ENCODE results near the gene RHBDD3.

GRCh38 chr22:29307596-29308147, 39.9 kb upstream of the RHBDD3 start:
- TF ChIP-seq GATA2 (IDR thresholded peaks at IDR 0.05; ENCODE audit: low read depth, low read length): no peak
- no peak for TF ChIP-seq GATA3 (IDR thresholded peaks at IDR 0.05; ENCODE audit: low read depth, low read length)
